ENCODE measurements around the gene CMKLR1. TPM values are rescaled to one million over a fixed set of nuclear protein-coding genes. Genes with fewer than 3 reads are reported as not detected.

The CMKLR1 gene
- total RNA-seq, 3 donors from 2014 or later (not counting 1 experiment from before 2014, with no cell fraction given), result 40.7 to 99.1 (median 63.2) TPM

GRCh38 chr12:108239378-108239777, 99.7 kb downstream of the CMKLR1 start:
- H3K4me1 ChIP-seq (ENCODE audit: control insufficient read depth, insufficient read depth, low read length), result peaks cover 7% of the 10 kb centered on the region
- H3K4me3 ChIP-seq (ENCODE audit: low read length), result no peak overlapping the region
- Mint-ChIP-seq H3K27ac (peak overlapping the region in 1 of 2 donors; percentile 81), H3K9me3 (peaks cover 0 to 4% of the 10 kb centered on the region in 2 donors), H3K36me3 (no peaks in the 10 kb centered on the region), H3K27me3 (ENCODE audit: low read depth in 2 of 2) (peaks cover 0 to 5% of the 10 kb centered on the region in 2 donors), H3K4me3 (no peak overlapping the region), H3K4me1 (peaks cover 10 to 17% of the 10 kb centered on the region in 2 donors)
- TF ChIP-seq, protein P1, sequence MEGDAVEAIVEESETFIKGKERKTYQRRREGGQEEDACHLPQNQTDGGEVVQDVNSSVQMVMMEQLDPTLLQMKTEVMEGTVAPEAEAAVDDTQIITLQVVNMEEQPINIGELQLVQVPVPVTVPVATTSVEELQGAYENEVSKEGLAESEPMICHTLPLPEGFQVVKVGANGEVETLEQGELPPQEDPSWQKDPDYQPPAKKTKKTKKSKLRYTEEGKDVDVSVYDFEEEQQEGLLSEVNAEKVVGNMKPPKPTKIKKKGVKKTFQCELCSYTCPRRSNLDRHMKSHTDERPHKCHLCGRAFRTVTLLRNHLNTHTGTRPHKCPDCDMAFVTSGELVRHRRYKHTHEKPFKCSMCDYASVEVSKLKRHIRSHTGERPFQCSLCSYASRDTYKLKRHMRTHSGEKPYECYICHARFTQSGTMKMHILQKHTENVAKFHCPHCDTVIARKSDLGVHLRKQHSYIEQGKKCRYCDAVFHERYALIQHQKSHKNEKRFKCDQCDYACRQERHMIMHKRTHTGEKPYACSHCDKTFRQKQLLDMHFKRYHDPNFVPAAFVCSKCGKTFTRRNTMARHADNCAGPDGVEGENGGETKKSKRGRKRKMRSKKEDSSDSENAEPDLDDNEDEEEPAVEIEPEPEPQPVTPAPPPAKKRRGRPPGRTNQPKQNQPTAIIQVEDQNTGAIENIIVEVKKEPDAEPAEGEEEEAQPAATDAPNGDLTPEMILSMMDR (IDR thresholded peaks at IDR 0.05), result no peak
- DNase-seq, result no peak
- no peaks in the 10 kb centered on the region for H3K36me3 ChIP-seq (ENCODE audit: control insufficient read depth, insufficient read depth, low read length)
- intact Hi-C loops (cut with micrococcal nuclease), result no loop called here
- ATAC-seq, result peak; percentile 51 to 83 (median 70)
- WGBS (ENCODE audit: insufficient coverage), result 48% methylated on average over 2 of the region's 2 CpGs
- H3K27ac ChIP-seq (ENCODE audit: low read length), result no peak overlapping the region
- H3K27me3 ChIP-seq (ENCODE audit: control insufficient read depth, insufficient read depth, low read length), result no peaks in the 10 kb centered on the region
- no peaks in the 10 kb centered on the region for H3K9me3 ChIP-seq (ENCODE audit: control insufficient read depth, insufficient read depth, low read length)

GRCh38 chr12:108238474-108238873, 100.6 kb downstream of the CMKLR1 start:
- intact Hi-C loops (cut with micrococcal nuclease), result no loop called here
- 95% methylated on average over 3 of the region's 3 CpGs for WGBS (ENCODE audit: insufficient coverage)
- peaks cover 0 to 4% of the 10 kb centered on the region in 2 donors for H3K9me3 Mint-ChIP-seq

More at GRCh38 chr12:108238474-108238873, 100.6 kb downstream of the CMKLR1 start:
- H3K36me3 Mint-ChIP-seq, result no peaks in the 10 kb centered on the region
- peaks cover 0 to 5% of the 10 kb centered on the region in 2 donors for H3K27me3 Mint-ChIP-seq (ENCODE audit: low read depth in 2 of 2)
- DNase-seq (no peak), ATAC-seq (no peak)
- no peaks in the 10 kb centered on the region for H3K36me3 ChIP-seq (ENCODE audit: control insufficient read depth, insufficient read depth, low read length)
- H3K9me3 ChIP-seq (ENCODE audit: control insufficient read depth, insufficient read depth, low read length), result no peaks in the 10 kb centered on the region
- no peak overlapping the region for H3K4me3 ChIP-seq (ENCODE audit: low read length)
- TF ChIP-seq, protein P1 (IDR thresholded peaks at IDR 0.05), result no peak
- H3K4me1 Mint-ChIP-seq, result peaks cover 14 to 19% of the 10 kb centered on the region in 2 donors
- H3K4me3 Mint-ChIP-seq, result no peak overlapping the region
- peaks cover 7% of the 10 kb centered on the region for H3K4me1 ChIP-seq (ENCODE audit: control insufficient read depth, insufficient read depth, low read length)
- no peak overlapping the region for H3K27ac ChIP-seq (ENCODE audit: low read length)
- H3K27ac Mint-ChIP-seq, result no peak overlapping the region
- no peaks in the 10 kb centered on the region for H3K27me3 ChIP-seq (ENCODE audit: control insufficient read depth, insufficient read depth, low read length)

Other genes with a start within 250 kb of the CMKLR1 start
- under 1 TPM in 2 of 3 donors, not detected in 1; 0.32 to 0.78 TPM for gene WSCD2, start 210.0 kb downstream of the CMKLR1 start, total RNA-seq
- 1 to 10 TPM; 3.9 to 7.5 (median 6.6) TPM for gene FICD, start 176.0 kb upstream of the CMKLR1 start, total RNA-seq
- 100 to 1,000 TPM in 1 of 3 donors, 10 to 100 TPM in 2; 76.5 to 107 (median 78.3) TPM for gene SART3, start 221.9 kb upstream of the CMKLR1 start, total RNA-seq
- 100 to 1,000 TPM in 1 of 3 donors, 10 to 100 TPM in 2; 86.9 to 103 (median 97.4) TPM for gene ISCU, start 223.3 kb upstream of the CMKLR1 start, total RNA-seq